Cardiac muscle cell (in vitro differentiated cells and primary cell): ENCODE results near the gene CETP. TPM values are rescaled to one million over a fixed set of nuclear protein-coding genes. Genes with fewer than 3 reads are reported as not detected.

Experiments used
- DNase-seq, 2 donors: peaks; one replicate each; pipeline versions ENCODE4 v3.0.0 to v3.0.0-alpha.2; 2010 to 2017; ENCODE audit warnings: low read depth in 1 of 2, low spot score in 1 of 2
- H3K27ac ChIP-seq: fragments of 200-600 bp; sonication (generic); 2 replicates; pipeline ENCODE4 v1.5.1; 2016
- H3K27me3 ChIP-seq: fragments of 200-600 bp; sonication (generic); 2 replicates; pipeline ENCODE4 v1.6.0; 2016; ENCODE audit warnings: control low read depth
- H3K36me3 ChIP-seq: fragments of 200-600 bp; sonication (generic); 2 replicates; pipeline ENCODE4 v1.5.1; 2016; ENCODE audit warnings: control low read depth
- H3K4me1 ChIP-seq: fragments of 200-600 bp; sonication (generic); 2 replicates; pipeline ENCODE4 v1.8.1; 2017; ENCODE audit warnings: low read depth, mild to moderate bottlenecking, mixed run types
- H3K4me3 ChIP-seq: fragments of 200-600 bp; sonication (generic); 2 replicates; pipeline ENCODE4 v1.5.1; 2016; ENCODE audit warnings: mild to moderate bottlenecking
- H3K9me3 ChIP-seq: fragments of 200-600 bp; sonication (generic); 2 replicates; pipeline ENCODE4 v1.5.1; 2017; ENCODE audit warnings: low read depth, mild to moderate bottlenecking, control low read depth
- polyA plus RNA-seq: library from polyadenylated mRNA; unstranded; fragments of >200 nt; fragmentation: Nextera tagmentation; extraction: Ambion mirVana; gene quantifications from 2 replicates; pipeline ENCODE4 v1.2.1, GENCODE V29; 2016
- total RNA-seq: library from RNA; depleted of rRNA; stranded (reverse); fragments of >200 nt; gene quantifications from 2 replicates; pipeline ENCODE4 v1.2.3, GENCODE V29; 2016
- TF ChIP-seq, protein P1 (sequence below): IDR thresholded peaks from 2 replicates; pipeline ENCODE4 v1.5.1; 2012; ENCODE audit warnings: low read depth, mild to moderate bottlenecking, low read length

Gene CETP
- total and polyA plus RNA-seq, 2 experiments from 2014 or later = 0.27 to 0.49 TPM

DNA sequence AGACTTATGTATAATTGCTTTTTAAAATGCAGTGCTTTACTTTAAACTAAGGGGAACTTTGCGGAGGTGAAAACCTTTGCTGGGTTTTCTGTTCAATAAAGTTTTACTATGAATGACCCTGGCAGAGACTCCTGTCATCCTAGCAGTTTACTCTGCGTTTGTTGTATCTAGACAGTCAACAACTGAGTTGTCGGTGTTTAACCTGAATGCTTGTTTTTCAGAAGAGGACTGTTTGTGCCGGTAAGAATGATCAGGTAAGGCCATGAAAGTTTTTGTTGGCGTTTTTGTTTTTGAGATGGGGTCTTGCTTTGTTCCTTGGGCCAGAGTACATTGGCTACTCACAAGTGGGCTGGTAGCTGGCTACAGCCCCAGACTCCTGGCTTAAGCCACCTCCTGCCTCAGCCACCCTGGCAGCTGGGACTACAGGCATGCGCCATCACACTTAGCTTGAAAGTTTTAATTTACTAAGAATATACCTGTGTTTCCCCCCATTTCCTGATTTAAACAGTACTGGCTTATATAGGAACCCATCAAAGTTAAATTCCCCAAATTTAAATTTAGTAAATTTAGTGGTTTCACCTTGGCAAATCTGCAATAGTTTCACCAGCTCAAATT is 17.9 kb upstream of the CETP start:
- no peak overlapping the region for H3K27ac ChIP-seq
- DNase-seq = no peak
- no peaks in the 10 kb centered on the region for H3K4me1 ChIP-seq
- TF ChIP-seq, protein P1, sequence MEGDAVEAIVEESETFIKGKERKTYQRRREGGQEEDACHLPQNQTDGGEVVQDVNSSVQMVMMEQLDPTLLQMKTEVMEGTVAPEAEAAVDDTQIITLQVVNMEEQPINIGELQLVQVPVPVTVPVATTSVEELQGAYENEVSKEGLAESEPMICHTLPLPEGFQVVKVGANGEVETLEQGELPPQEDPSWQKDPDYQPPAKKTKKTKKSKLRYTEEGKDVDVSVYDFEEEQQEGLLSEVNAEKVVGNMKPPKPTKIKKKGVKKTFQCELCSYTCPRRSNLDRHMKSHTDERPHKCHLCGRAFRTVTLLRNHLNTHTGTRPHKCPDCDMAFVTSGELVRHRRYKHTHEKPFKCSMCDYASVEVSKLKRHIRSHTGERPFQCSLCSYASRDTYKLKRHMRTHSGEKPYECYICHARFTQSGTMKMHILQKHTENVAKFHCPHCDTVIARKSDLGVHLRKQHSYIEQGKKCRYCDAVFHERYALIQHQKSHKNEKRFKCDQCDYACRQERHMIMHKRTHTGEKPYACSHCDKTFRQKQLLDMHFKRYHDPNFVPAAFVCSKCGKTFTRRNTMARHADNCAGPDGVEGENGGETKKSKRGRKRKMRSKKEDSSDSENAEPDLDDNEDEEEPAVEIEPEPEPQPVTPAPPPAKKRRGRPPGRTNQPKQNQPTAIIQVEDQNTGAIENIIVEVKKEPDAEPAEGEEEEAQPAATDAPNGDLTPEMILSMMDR = no peak
- no peaks in the 10 kb centered on the region for H3K27me3 ChIP-seq
- no peaks in the 10 kb centered on the region for H3K9me3 ChIP-seq
- no peak overlapping the region for H3K4me3 ChIP-seq
- peaks cover 62% of the 10 kb centered on the region for H3K36me3 ChIP-seq

DNA sequence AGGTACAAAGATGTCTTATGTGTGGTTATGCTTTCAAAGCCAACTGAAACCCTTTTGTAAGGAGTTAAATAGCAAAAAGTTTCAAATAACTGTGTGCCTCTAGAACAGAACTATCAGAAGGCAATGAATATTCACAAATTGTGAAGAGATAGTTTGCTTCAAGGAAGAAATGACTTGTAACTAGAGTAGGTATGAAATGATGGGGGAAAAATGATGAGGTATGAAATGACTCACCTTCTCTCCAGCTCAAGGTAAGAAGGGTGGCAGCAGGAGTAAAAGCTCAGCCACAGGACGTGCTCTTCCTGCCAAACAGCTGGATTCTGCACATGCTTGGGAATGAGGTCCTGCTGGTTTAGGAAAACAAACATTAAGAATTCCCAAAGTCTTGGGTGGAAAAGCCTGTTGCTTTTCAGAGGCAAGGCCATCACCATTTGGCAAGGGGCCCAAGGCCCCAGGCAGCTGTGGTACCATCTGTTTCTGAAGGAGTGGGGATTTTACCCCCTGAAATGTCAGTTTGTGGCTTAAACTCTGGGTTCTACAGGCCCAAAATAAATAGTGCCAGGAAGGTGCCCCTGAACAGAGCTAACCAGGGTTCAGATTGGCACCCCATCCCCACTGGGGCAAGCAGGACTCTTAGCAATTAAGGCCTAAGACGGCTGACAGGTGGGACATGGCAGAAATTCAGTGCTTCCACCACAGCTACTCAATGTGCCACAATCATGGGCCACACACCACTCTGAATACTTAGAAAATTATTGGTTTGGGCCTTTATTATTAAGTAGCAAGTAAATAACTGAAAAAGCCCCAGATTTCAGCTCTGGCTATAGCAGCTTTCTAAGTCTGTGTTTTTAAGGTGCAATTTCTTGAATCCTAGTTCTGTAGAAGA is 16.6 kb upstream of the CETP start:
- Histone ChIP-seq H3K27me3 (no peaks in the 10 kb centered on the region), H3K36me3 (peaks cover 49% of the 10 kb centered on the region), H3K27ac (peak overlapping the region; percentile 38), H3K4me3 (no peak overlapping the region), H3K9me3 (no peaks in the 10 kb centered on the region), H3K4me1 (no peaks in the 10 kb centered on the region)
- TF ChIP-seq, protein P1 = no peak
- DNase-seq = no peak

DNA sequence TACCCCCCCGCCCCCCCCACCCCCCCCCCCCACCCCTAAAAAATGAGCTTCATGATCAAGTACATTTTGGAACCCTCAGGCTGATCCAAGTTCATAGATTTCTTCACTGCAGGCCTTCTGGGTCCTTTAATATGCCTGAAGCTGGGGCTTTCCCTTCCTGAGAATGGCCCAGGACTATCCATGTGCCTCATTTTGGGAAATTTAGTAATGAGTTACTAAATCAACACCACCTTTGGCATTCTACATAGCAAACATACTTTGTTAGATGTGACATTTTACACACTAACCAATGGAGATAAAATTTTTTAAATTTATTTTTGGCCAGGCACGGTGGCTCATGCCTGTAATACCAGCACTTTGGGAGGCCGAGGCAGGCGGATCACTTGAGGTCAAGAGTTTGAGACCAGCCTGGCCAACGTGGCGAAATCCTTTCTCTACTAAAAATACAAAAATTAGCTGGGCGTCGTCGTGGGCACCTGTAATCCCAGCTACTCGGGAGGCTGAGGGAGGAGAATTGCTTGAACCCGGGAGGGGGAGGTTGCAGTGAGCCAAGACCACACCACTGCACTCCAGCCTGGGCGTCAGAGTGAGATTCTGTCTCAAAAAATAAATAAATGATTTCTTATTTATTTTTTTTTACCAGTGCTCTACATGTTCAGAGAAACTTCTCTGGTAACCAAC is 15.8 kb upstream of the CETP start:
- TF ChIP-seq, protein P1 = no peak
- peak overlapping the region; percentile 33 for H3K27ac ChIP-seq
- no peaks in the 10 kb centered on the region for H3K9me3 ChIP-seq
- no peaks in the 10 kb centered on the region for H3K27me3 ChIP-seq
- DNase-seq = no peak
- no peak overlapping the region for H3K4me3 ChIP-seq
- H3K4me1 ChIP-seq = no peaks in the 10 kb centered on the region
- peaks cover 41% of the 10 kb centered on the region for H3K36me3 ChIP-seq

DNA sequence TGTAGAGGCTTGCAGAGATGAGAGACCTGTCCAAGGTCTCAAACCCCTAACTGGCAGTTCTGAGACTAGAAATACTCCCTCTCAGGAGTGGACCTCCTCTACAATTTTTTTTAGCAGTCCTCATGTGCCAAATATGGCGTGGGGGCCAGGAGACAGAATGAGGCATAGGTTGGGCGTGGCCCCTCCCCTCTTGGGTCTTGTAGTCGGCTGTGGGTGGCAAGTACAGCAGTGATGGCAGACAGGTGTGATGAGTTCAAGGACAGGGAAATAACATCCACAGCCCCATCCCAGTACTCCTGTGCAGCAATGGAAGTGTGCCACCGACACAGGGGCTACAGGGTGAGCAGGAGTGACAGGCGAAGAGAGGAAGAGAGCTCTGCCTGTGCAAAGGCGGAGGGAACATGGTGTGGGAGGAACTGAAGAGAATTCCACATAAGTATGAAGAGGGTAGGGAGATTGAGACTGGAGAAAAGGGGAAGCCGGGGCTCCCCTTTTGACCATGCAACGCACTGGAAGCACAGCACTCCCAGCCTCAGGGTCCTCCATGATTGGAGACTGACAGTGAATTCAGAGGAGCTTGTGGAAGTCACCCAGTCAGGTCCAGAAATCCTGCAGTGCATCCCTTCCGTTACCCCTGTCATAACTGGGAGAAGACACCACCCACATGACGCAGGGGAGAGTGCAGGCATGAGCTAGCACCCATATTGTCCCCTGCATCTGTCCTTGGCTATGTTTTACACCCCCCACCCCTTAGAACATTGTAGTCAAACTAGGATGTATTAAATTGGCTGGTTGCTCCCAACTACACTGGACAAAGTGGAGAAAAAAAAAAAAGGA is 14.8 kb upstream of the CETP start:
- DNase-seq = no peak
- Histone ChIP-seq H3K27ac (peak overlapping the region; percentile 33), H3K9me3 (no peaks in the 10 kb centered on the region), H3K27me3 (no peaks in the 10 kb centered on the region), H3K4me3 (no peak overlapping the region), H3K36me3 (peaks cover 31% of the 10 kb centered on the region), H3K4me1 (no peaks in the 10 kb centered on the region)
- TF ChIP-seq, protein P1 = no peak

DNA sequence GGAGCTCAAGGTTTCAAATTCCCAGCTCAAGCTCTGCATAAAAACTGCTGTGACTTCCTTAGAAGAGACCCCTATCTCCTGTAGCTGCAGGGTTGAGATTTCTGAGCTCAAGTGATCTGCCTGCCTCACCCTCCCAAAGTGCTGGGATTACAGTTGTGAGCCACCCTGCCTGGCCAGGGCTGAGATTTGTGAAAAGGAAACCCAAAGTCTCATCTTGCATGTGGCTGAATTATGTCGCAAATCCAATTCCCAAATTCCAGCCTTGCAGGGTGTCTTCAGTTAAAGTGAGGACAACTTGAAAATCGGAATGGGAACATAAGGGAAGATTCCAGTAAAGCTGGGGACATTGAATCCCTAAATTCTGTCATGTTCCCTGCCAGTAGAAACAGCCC is 14.2 kb upstream of the CETP start:
- H3K9me3 ChIP-seq = no peaks in the 10 kb centered on the region
- peaks cover 26% of the 10 kb centered on the region for H3K36me3 ChIP-seq
- no peaks in the 10 kb centered on the region for H3K4me1 ChIP-seq
- DNase-seq = no peak
- H3K27me3 ChIP-seq = no peaks in the 10 kb centered on the region
- peak overlapping the region; percentile 32 for H3K27ac ChIP-seq
- no peak overlapping the region for H3K4me3 ChIP-seq
- TF ChIP-seq, protein P1 = no peak
